PC-9 (cell line): Measurements from ENCODE around the gene SLC6A17. TPM values are rescaled to one million over a fixed set of nuclear protein-coding genes. Genes with fewer than 3 reads are reported as not detected.
A peak's percentile ranks its signal among the peaks of the same experiment; 100 is the strongest.

Experiments
- BruUV-seq: library from RNA; stranded (reverse); fragments of 400-500 nt; replicated peaks from 2 replicates; lab custom pipeline; 2021; lab: Mats Ljungman, UMichigan
- CTCF ChIA-PET: fragments of 300-600 bp; sonication (Branson Sonifier 250); formaldehyde crosslinking; loops from one replicate; lab custom pipeline; 2022; ENCODE audit warnings: antibody characterized with exemption; lab: Charles Lee
- POLR2A ChIA-PET: fragments of 300-600 bp; sonication (Branson Sonifier 250); formaldehyde crosslinking; loops from one replicate; lab custom pipeline; 2022; ENCODE audit warnings: antibody characterized with exemption; ENCODE audit not compliant: unreplicated experiment; lab: Charles Lee
- DNase-seq, 2 experiments: peaks; one replicate each; pipeline versions ENCODE4 v3.0.0 to v3.0.0-alpha.2; 2015 to 2022; ENCODE audit warnings: mixed read lengths in 1 of 2
- H2AFZ ChIP-seq: fragments of 200-600 bp; sonication (generic); 2 replicates; pipeline ENCODE4 v1.8.1; 2017; ENCODE audit warnings: antibody characterized with exemption
- H3F3A ChIP-seq: fragments of 200-600 bp; sonication (generic); 2 replicates; pipeline ENCODE4 v1.8.1; 2017; ENCODE audit warnings: antibody characterized with exemption, mild to moderate bottlenecking, low read depth; ENCODE audit not compliant: insufficient read depth
- H3K27ac ChIP-seq: fragments of 200-600 bp; sonication (generic); 2 replicates; pipeline ENCODE4 v1.6.1; 2016; ENCODE audit warnings: mixed run types
- H3K27me3 ChIP-seq: fragments of 200-600 bp; sonication (generic); 2 replicates; pipeline ENCODE4 v1.6.1; 2016; ENCODE audit warnings: low read depth, mixed run types; ENCODE audit not compliant: insufficient read depth
- H3K36me3 ChIP-seq: fragments of 200-600 bp; sonication (generic); 2 replicates; pipeline ENCODE4 v1.6.1; 2016; ENCODE audit warnings: low read depth, mixed run types
- H3K4me1 ChIP-seq: fragments of 200-600 bp; sonication (generic); replicated peaks from 2 replicates; pipeline ENCODE4 v1.6.1; 2016; ENCODE audit warnings: mixed run types; ENCODE audit not compliant: insufficient read depth
- H3K4me2 ChIP-seq: fragments of 200-600 bp; sonication (generic); 2 replicates; pipeline ENCODE4 v1.6.1; 2017; ENCODE audit warnings: mixed run types
- H3K4me3 ChIP-seq: fragments of 200-600 bp; sonication (generic); 2 replicates; pipeline ENCODE4 v1.6.1; 2016; ENCODE audit warnings: mixed run types
- H3K79me2 ChIP-seq: fragments of 200-600 bp; sonication (generic); 2 replicates; pipeline ENCODE4 v1.6.1; 2017; ENCODE audit warnings: low read depth, mixed run types
- H3K9me2 ChIP-seq: fragments of 200-600 bp; sonication (generic); 2 replicates; pipeline ENCODE4 v1.8.1; 2017; ENCODE audit warnings: mild to moderate bottlenecking; ENCODE audit not compliant: insufficient read depth
- H3K9me3 ChIP-seq: fragments of 200-600 bp; sonication (generic); 2 replicates; pipeline ENCODE4 v1.8.1; 2016; ENCODE audit warnings: low read depth; ENCODE audit not compliant: insufficient read depth
- H4K20me1 ChIP-seq: fragments of 200-600 bp; sonication (generic); 2 replicates; pipeline ENCODE4 v1.8.1; 2017; ENCODE audit not compliant: insufficient read depth
- CTCF ChIP-seq: fragments of 200-600 bp; sonication (generic); conservative IDR thresholded peaks from 2 replicates; pipeline ENCODE4 v1.6.1; 2017; ENCODE audit warnings: mixed run types, antibody characterized with exemption, mild to moderate bottlenecking, moderate library complexity
- EZH2 ChIP-seq: fragments of 200-600 bp; sonication (generic); IDR thresholded peaks from 2 replicates; pipeline ENCODE4 v1.8.0; 2017; ENCODE audit warnings: antibody characterized with exemption, low read depth
- intact Hi-C: fragments of 100-400 bp; cut with micrococcal nuclease; formaldehyde crosslinking; loops from one replicate; pipeline ENCODE4 v1.10.0; 2022; ENCODE audit not compliant: unreplicated experiment
- total RNA-seq: library from RNA; stranded (reverse); gene quantifications from 2 replicates; pipeline ENCODE4 v1.2.3, GENCODE V29; 2021

The SLC6A17 gene
- total RNA-seq, 1 experiment from 2014 or later: 4.5 TPM

GRCh38 chr1:110163591-110163990 is 13.3 kb downstream of the SLC6A17 start:
- intact Hi-C loops: no loop called here
- H3K4me2 ChIP-seq: no peak overlapping the region; the same call in 1 of the 2 replicates
- no peak for TF ChIP-seq CTCF
- TF ChIP-seq EZH2: no peak
- H3K9me3 ChIP-seq: no peaks in the 10 kb centered on the region
- ChIA-PET CTCF (interaction anchor here (0.6 to 0.7 kb wide), 2 partner anchors 13 to 175 kb away, joined by 4 read pairs; partner anchors contain the start of gene SLC6A17), POLR2A (no interaction called here)
- H3K9me2 ChIP-seq: no peaks in the 10 kb centered on the region
- no peak overlapping the region for H3K27ac ChIP-seq
- no peaks in the 10 kb centered on the region for H3K79me2 ChIP-seq
- H3K27me3 ChIP-seq: peaks cover 4% of the 10 kb centered on the region; the same call in 1 of the 2 replicates
- H3K4me3 ChIP-seq: no peak overlapping the region
- no TSS peak for BruUV-seq
- no peaks in the 10 kb centered on the region for H4K20me1 ChIP-seq
- H3K36me3 ChIP-seq: no peaks in the 10 kb centered on the region
- no peak overlapping the region for H2AFZ ChIP-seq
- H3K4me1 ChIP-seq: peaks cover 10% of the 10 kb centered on the region
- DNase-seq: peak in 1 of 2 experiments; percentile 17
- H3F3A ChIP-seq: no peaks in the 10 kb centered on the region; the same call in 1 of the 2 replicates

- Histone ChIP-seq H3K9me2 (no peaks in the 10 kb centered on the region), H3K27ac (no peak overlapping the region), H2AFZ (no peak overlapping the region), H3F3A (no peaks in the 10 kb centered on the region; the same call in 1 of the 2 replicates), H3K4me1 (peaks cover 10% of the 10 kb centered on the region), H3K36me3 (no peaks in the 10 kb centered on the region), H3K9me3 (no peaks in the 10 kb centered on the region), H3K4me2 (no peak overlapping the region), H3K4me3 (no peak overlapping the region), H4K20me1 (no peaks in the 10 kb centered on the region), H3K79me2 (no peaks in the 10 kb centered on the region), H3K27me3 (0 out of 2 replicates have a peak, but pooled peaks cover 4% of the 10 kb centered on the region)
- ChIA-PET CTCF (no interaction called here), POLR2A (interaction anchor here (0.5 kb wide), 1 partner anchor 11 kb away, joined by 4 read pairs; no protein-coding TSS in a partner anchor)
- BruUV-seq: no TSS peak
- TF ChIP-seq EZH2 (no peak), CTCF (no peak)
- intact Hi-C loops: no loop called here
- no peak for DNase-seq
Measured at GRCh38 chr1:110164725-110165350, 14.5 kb downstream of the SLC6A17 start.

- H3K79me2 ChIP-seq: no peaks in the 10 kb centered on the region
- intact Hi-C loops: no loop called here
- H3F3A ChIP-seq: no peaks in the 10 kb centered on the region; the same call in 1 of the 2 replicates
- H3K4me2 ChIP-seq: no peak overlapping the region
- no peaks in the 10 kb centered on the region for H3K9me3 ChIP-seq
- H3K4me1 ChIP-seq: peaks cover 10% of the 10 kb centered on the region
- no peaks in the 10 kb centered on the region for H3K27me3 ChIP-seq
- H3K4me3 ChIP-seq: no peak overlapping the region
- no peaks in the 10 kb centered on the region for H3K36me3 ChIP-seq
- no TSS peak for BruUV-seq
- ChIA-PET CTCF (interaction anchor here (0.6 kb wide), 1 partner anchor 119 kb away, joined by 3 read pairs; no protein-coding TSS in a partner anchor), POLR2A (interaction anchor here (0.5 kb wide), 1 partner anchor 12 kb away, joined by 4 read pairs; no protein-coding TSS in a partner anchor)
- no peak overlapping the region for H3K27ac ChIP-seq
- no peak overlapping the region for H2AFZ ChIP-seq
- TF ChIP-seq CTCF (no peak), EZH2 (no peak)
- no peaks in the 10 kb centered on the region for H4K20me1 ChIP-seq
- no peaks in the 10 kb centered on the region for H3K9me2 ChIP-seq
- no peak for DNase-seq
Measured at GRCh38 chr1:110165761-110166231, 15.5 kb downstream of the SLC6A17 start.
